ENCODE measurements around the gene CHSY3.

- TF ChIP-seq EZH2phosphoT487 (IDR thresholded peaks at IDR 0.05; ENCODE audit: insufficient read depth, low read depth) (no peak), EZH2 (IDR thresholded peaks at IDR 0.05; ENCODE audit: insufficient read depth, poor library complexity, severe bottlenecking) (no peak)
These were observed 172.7 kb downstream of the CHSY3 start for GRCh38 chr5:130077007-130077406.
